ENCODE results near the gene HTR4.

HTR4 gene

DNA sequence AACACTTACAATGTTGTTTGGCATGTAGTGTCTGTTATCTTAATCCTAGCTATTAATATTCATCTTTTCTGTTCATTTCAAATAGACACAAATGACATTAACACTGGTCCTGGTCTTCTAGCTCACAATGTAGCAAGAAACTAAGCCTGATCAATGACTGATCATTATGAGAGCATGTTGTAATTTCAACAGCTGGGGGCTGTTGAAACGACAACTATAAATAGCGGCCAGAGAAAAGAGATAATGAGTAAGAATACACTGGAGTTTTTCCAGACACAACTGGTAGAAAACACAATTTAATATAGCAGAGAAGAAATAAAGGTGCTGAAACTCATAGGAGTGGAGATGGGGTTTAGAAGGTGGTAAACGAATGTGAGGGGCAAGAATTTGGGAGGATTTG, 89.2 kb downstream of the HTR4 start:
- Histone ChIP-seq H3K27me3 (ENCODE audit: insufficient read depth, low read length) (peaks cover 2% of the 10 kb centered on the region), H3K4me1 (ENCODE audit: insufficient read depth, low read length) (no peaks in the 10 kb centered on the region), H3K4me3 (ENCODE audit: low read length) (no peak overlapping the region), H3K9me3 (ENCODE audit: low read length) (no peaks in the 10 kb centered on the region), H2AFZ (ENCODE audit: low read depth, low read length) (no peak overlapping the region), H3K36me3 (ENCODE audit: insufficient read depth, low read length) (no peaks in the 10 kb centered on the region)

DNA sequence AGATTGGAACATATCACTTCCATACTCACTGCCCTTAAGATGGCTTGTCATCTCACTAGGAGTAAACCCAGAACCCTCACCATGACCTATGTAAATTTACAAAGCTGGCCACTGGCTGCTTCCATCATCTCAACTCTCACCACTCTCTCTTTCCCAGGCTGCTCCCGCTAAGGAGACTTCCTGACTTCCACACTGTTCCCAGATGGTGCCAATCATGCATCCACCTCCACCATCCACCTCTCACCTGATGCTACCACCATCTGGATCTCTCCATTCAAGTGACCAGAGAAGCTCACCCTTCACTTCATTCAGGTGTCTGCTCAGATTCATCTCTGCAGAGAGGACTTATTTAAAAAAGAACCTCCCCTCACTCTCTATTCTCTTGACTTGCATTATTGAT, 91.3 kb downstream of the HTR4 start:
- H3K4me1 ChIP-seq (ENCODE audit: insufficient read depth, low read length), result no peaks in the 10 kb centered on the region
- no peaks in the 10 kb centered on the region for H3K36me3 ChIP-seq (ENCODE audit: insufficient read depth, low read length)
- H3K27me3 ChIP-seq (ENCODE audit: insufficient read depth, low read length), result peaks cover 3% of the 10 kb centered on the region
- no peaks in the 10 kb centered on the region for H3K9me3 ChIP-seq (ENCODE audit: low read length)
- no peak overlapping the region for H3K4me3 ChIP-seq (ENCODE audit: low read length)
- no peak overlapping the region for H2AFZ ChIP-seq (ENCODE audit: low read depth, low read length)

DNA sequence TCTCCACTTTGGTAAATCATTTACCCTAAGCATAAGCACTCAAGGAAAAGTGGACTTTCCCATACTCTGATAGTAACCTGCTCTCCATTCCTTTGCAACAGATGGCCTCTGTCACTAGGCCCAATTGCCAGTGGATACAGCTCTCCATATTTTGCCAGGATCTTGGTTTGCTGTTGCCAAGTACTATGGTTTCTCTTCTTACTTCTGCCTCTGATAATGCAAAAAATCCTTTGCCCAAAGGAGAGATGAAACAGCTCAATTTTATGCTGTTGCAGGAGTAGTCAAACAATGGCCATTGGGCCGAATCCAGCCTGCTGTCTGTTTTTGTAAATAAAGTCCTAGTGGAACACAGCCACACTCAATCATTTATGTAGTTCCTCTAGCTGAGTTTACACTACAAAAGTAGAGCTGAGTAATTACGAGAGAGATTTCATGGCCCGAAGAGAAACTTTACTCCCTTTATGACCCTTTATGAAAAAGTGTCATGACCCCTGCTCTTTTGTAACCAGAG, 92.5 kb downstream of the HTR4 start:
- Histone ChIP-seq H3K4me1 (ENCODE audit: insufficient read depth, low read length) (no peaks in the 10 kb centered on the region), H3K36me3 (ENCODE audit: insufficient read depth, low read length) (no peaks in the 10 kb centered on the region), H3K4me3 (ENCODE audit: low read length) (no peak overlapping the region), H2AFZ (ENCODE audit: low read depth, low read length) (no peak overlapping the region), H3K27me3 (ENCODE audit: insufficient read depth, low read length) (peaks cover 3% of the 10 kb centered on the region), H3K9me3 (ENCODE audit: low read length) (no peaks in the 10 kb centered on the region)

DNA sequence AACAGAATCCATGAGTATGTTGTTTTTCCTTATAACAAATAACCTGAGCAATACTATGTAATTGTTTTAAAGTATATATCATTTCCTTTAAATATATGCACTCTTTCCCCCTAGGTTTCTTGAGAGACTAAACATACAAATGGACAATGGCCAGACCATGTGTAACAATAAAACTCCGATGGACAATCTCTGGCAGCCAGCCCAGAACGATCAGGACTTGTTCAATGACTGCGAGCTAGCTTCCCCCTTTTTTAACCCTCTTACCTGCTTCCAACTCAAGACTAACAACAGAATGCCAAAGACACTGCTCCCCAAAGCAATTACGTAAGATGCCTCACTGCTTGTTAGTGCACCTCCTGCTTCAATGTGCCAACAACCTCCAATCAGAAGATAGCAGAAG, 94.9 kb downstream of the HTR4 start:
- H3K4me3 ChIP-seq (ENCODE audit: low read length), result no peak overlapping the region
- no peaks in the 10 kb centered on the region for H3K9me3 ChIP-seq (ENCODE audit: low read length)
- H3K4me1 ChIP-seq (ENCODE audit: insufficient read depth, low read length), result no peaks in the 10 kb centered on the region
- no peak overlapping the region for H2AFZ ChIP-seq (ENCODE audit: low read depth, low read length)
- peaks cover 3% of the 10 kb centered on the region for H3K27me3 ChIP-seq (ENCODE audit: insufficient read depth, low read length)
- H3K36me3 ChIP-seq (ENCODE audit: insufficient read depth, low read length), result no peaks in the 10 kb centered on the region

DNA sequence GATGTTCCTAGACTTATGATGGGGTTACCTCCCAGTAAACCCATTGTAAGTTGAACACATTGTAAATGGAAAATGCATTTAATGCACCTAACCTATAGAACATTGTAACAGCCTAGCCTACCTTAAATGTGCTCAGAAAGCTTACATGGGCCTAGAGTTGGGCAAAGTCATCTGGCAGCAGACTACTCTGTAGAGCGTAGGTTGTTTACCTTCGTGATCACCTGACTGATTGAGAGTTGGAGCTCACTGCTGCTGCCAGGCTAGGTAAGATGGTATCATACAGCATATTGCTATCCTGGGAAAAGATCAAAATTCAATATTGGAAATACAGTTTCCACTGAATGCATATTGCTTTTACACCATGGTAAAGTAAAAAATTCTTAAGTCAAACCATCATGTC, 95.4 kb downstream of the HTR4 start:
- Histone ChIP-seq H3K4me1 (ENCODE audit: insufficient read depth, low read length) (no peaks in the 10 kb centered on the region), H3K27me3 (ENCODE audit: insufficient read depth, low read length) (peaks cover 3% of the 10 kb centered on the region), H2AFZ (ENCODE audit: low read depth, low read length) (no peak overlapping the region), H3K4me3 (ENCODE audit: low read length) (no peak overlapping the region), H3K36me3 (ENCODE audit: insufficient read depth, low read length) (no peaks in the 10 kb centered on the region), H3K9me3 (ENCODE audit: low read length) (no peaks in the 10 kb centered on the region)

DNA sequence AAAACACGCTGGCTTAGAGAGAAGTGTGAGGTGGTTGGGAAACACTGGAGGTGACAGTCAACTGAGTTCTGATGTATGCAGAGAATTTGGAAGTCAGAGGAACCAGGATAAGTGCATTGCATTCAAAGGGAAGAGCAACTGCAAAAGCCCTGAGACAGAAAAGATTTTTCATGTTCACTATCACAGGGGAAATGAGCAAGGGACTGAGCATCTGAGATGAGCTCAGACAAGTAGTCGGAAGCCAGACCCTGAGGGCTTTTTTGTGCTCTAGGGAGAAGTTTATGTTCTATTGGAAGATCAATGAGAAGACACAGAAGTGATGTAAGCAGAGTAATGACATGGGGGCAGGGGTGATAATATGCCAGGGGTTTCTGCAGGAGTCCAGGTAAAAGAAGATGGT, 97.5 kb downstream of the HTR4 start:
- Histone ChIP-seq H3K4me1 (ENCODE audit: insufficient read depth, low read length) (no peaks in the 10 kb centered on the region), H2AFZ (ENCODE audit: low read depth, low read length) (no peak overlapping the region), H3K36me3 (ENCODE audit: insufficient read depth, low read length) (no peaks in the 10 kb centered on the region), H3K27me3 (ENCODE audit: insufficient read depth, low read length) (peaks cover 3% of the 10 kb centered on the region), H3K4me3 (ENCODE audit: low read length) (no peak overlapping the region), H3K9me3 (ENCODE audit: low read length) (no peaks in the 10 kb centered on the region)

DNA sequence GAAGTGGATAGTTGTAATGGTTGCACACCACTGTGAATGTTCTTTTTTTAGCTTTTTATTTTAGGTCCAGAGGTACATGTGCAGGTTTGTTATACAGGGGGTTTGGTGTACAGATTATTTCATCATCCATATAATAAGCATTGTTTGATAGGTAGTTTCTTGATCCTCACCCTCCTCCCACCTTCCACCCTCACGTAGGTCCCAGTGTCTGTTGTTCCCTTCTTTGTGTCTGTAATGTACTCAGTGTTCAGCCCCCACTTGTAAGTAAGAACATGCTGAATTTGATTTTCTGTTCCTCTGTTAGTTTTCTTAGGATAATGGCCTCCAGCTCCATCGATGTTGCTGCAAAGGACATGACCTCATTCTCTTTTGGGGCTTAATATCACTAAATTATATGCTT, 99.7 kb downstream of the HTR4 start:
- Histone ChIP-seq H3K27me3 (ENCODE audit: insufficient read depth, low read length) (no peaks in the 10 kb centered on the region), H3K36me3 (ENCODE audit: insufficient read depth, low read length) (no peaks in the 10 kb centered on the region), H3K4me1 (ENCODE audit: insufficient read depth, low read length) (no peaks in the 10 kb centered on the region), H2AFZ (ENCODE audit: low read depth, low read length) (no peak overlapping the region), H3K4me3 (ENCODE audit: low read length) (no peak overlapping the region), H3K9me3 (ENCODE audit: low read length) (no peaks in the 10 kb centered on the region)

DNA sequence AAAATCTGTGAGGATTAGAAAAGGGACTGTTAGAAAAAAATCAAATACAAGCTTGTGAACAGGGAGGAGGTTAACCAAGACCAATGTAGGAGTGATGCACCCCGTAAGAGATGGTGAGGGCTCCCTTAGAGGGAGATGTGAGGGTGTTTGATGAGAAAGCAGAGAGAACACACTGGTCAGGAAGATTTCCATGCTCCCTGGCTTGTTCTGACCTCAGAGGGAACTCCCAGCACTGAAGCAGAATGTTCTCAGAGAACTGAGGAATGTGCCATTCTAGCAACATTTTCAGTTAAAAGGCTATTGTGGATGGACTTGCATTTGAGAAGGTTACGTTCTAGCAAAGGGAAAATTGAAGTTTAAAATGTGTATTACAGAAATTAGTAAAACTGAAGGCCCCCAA, 110.6 kb downstream of the HTR4 start:
- Histone ChIP-seq H3K36me3 (ENCODE audit: insufficient read depth, low read length) (no peaks in the 10 kb centered on the region), H3K4me3 (ENCODE audit: low read length) (no peak overlapping the region), H3K27me3 (ENCODE audit: insufficient read depth, low read length) (peaks cover 7% of the 10 kb centered on the region), H3K9me3 (ENCODE audit: low read length) (no peaks in the 10 kb centered on the region), H2AFZ (ENCODE audit: low read depth, low read length) (no peak overlapping the region), H3K4me1 (ENCODE audit: insufficient read depth, low read length) (no peaks in the 10 kb centered on the region)

DNA sequence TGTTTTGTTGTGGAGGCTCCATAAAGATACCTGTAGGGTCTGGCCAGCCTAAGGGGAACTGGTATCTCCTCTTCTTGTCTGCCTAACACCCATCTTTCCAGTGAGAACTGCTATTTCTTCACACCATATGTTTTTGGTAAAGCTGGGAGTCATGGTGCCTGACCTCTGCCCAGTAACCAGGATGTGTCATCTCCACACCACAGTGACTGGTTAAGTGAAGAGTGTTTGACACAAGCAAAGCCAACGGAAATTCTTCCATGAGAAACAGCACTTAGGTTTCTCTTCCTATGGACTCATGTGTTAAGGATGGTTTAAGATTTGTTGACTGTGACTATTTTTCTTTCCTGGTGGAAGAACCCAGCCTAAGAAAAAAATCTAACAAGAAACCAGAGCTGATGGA, 111.5 kb downstream of the HTR4 start:
- H2AFZ ChIP-seq (ENCODE audit: low read depth, low read length), result no peak overlapping the region
- H3K27me3 ChIP-seq (ENCODE audit: insufficient read depth, low read length), result peaks cover 6% of the 10 kb centered on the region
- H3K36me3 ChIP-seq (ENCODE audit: insufficient read depth, low read length), result no peaks in the 10 kb centered on the region
- H3K9me3 ChIP-seq (ENCODE audit: low read length), result no peaks in the 10 kb centered on the region
- H3K4me3 ChIP-seq (ENCODE audit: low read length), result no peak overlapping the region
- H3K4me1 ChIP-seq (ENCODE audit: insufficient read depth, low read length), result no peaks in the 10 kb centered on the region

DNA sequence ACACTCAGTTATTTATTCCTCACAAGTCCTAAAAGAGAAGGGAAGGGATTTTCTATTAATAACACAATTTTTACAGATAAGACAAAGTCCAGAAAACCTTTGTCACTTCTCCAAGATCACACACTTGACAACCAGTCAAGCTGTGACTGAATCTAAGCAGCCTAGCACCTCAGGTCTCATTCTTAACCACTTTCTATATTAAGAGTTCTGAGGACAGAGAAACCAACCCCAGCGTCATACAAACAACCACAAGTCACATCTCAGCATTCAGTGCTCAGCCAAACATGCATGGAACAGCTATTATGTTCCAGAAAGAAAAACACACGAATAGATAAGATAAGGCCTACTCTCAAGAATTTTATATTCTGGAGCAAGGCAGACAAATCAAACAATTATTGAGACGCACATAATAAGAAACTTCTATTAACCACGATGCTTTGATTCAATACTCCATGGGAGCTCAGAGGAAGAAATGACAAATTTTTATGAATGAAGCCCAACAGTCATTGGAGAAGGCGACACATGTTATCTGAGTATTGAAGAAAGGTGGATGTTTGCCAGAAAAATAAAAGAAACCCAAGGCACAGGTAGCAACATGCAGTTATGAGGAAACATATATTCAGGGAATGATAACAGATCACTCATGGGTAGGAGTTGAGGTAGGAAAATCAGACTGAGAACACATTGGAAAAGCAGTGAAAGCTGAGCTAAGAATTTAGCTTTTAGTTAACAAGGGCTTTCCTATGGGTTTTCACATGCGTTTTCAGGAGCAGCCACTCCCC, 113.1 kb downstream of the HTR4 start:
- Histone ChIP-seq H3K4me1 (ENCODE audit: insufficient read depth, low read length) (no peaks in the 10 kb centered on the region), H3K9me3 (ENCODE audit: low read length) (no peaks in the 10 kb centered on the region), H3K27me3 (ENCODE audit: insufficient read depth, low read length) (peaks cover 6% of the 10 kb centered on the region)

DNA sequence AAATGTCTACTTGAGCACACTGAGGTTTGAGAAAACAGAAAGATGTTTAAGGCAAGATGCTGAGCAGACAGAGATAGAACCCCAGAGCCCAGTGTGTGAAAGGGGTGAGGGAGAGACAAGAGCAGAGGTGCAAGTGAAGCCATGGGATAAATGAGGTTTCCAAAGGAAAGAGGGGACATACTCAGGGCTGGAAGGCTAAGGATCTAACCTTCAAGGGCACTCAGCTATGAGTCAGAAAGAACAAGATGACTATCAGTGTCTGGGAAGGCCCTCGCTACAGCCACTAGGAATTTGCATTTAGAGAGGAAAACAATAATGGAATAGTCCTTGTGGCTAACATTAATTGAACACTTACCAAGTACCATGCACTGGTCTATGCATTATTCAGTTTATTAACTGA, 113.7 kb downstream of the HTR4 start:
- no peaks in the 10 kb centered on the region for H3K36me3 ChIP-seq (ENCODE audit: insufficient read depth, low read length)
- peaks cover 6% of the 10 kb centered on the region for H3K27me3 ChIP-seq (ENCODE audit: insufficient read depth, low read length)
- H2AFZ ChIP-seq (ENCODE audit: low read depth, low read length), result no peak overlapping the region
- H3K4me3 ChIP-seq (ENCODE audit: low read length), result no peak overlapping the region
- no peaks in the 10 kb centered on the region for H3K9me3 ChIP-seq (ENCODE audit: low read length)
- H3K4me1 ChIP-seq (ENCODE audit: insufficient read depth, low read length), result no peaks in the 10 kb centered on the region

More for the DNA sequence above, 113.1 kb downstream of the HTR4 start:
- no peaks in the 10 kb centered on the region for H3K36me3 ChIP-seq (ENCODE audit: insufficient read depth, low read length)
- H2AFZ ChIP-seq (ENCODE audit: low read depth, low read length), result no peak overlapping the region
- H3K4me3 ChIP-seq (ENCODE audit: low read length), result no peak overlapping the region

DNA sequence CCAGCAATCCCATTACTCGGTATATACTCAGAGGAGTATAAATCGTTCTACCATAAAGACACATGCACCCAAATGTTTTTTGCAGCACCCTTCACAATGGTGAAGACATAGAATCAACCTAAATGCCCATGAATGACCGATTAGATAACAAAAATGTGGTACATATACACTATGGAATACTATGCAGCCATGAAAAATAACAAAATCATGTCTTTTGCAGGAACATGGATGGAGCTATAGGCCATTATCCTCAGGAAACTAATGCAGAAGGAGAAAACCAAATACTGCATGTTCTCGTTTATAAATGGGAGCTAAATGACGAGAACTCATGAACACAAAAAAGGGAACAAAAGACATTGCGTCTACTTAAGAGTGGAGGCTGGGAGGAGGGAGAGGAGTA, 114.5 kb downstream of the HTR4 start:
- Histone ChIP-seq H2AFZ (ENCODE audit: low read depth, low read length) (no peak overlapping the region), H3K27me3 (ENCODE audit: insufficient read depth, low read length) (peaks cover 6% of the 10 kb centered on the region), H3K36me3 (ENCODE audit: insufficient read depth, low read length) (no peaks in the 10 kb centered on the region), H3K9me3 (ENCODE audit: low read length) (no peaks in the 10 kb centered on the region), H3K4me1 (ENCODE audit: insufficient read depth, low read length) (no peaks in the 10 kb centered on the region), H3K4me3 (ENCODE audit: low read length) (no peak overlapping the region)

DNA sequence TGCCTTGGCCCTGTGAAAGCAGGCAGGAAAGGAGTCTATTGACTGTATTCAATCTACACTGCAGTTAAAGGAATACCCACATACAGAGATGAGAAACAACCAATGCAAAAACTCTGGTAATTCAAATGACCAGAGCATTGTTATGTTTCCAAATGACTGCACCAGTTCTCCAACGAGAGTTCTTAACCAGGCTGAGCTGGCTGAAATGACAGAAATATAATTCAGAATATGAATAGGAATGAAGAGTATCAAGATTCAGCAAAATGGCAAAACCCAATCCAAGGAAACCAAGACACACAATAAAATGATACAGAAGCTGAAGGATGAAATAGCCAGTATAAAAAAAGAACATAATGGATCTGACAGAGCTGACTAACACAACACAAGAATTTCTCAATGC, 119.1 kb downstream of the HTR4 start:
- H3K27me3 ChIP-seq (ENCODE audit: insufficient read depth, low read length), result no peaks in the 10 kb centered on the region
- no peaks in the 10 kb centered on the region for H3K36me3 ChIP-seq (ENCODE audit: insufficient read depth, low read length)
- H3K9me3 ChIP-seq (ENCODE audit: low read length), result no peaks in the 10 kb centered on the region
- no peak overlapping the region for H3K4me3 ChIP-seq (ENCODE audit: low read length)
- H2AFZ ChIP-seq (ENCODE audit: low read depth, low read length), result no peak overlapping the region
- no peaks in the 10 kb centered on the region for H3K4me1 ChIP-seq (ENCODE audit: insufficient read depth, low read length)
